Cardiac atrium fibroblast (primary cell): ENCODE measurements around the gene RAD51C. TPM values are rescaled to one million over a fixed set of nuclear protein-coding genes. Genes with fewer than 3 reads are reported as not detected.

Experiments
- total RNA-seq: library from RNA; depleted of rRNA; stranded (reverse); fragments of >200 nt; gene quantifications from 2 replicates; pipeline ENCODE4 v1.2.3, GENCODE V29; 2015

RAD51C gene
- total RNA-seq = 11.4 and 32.9 TPM in 2 replicates

DNA sequence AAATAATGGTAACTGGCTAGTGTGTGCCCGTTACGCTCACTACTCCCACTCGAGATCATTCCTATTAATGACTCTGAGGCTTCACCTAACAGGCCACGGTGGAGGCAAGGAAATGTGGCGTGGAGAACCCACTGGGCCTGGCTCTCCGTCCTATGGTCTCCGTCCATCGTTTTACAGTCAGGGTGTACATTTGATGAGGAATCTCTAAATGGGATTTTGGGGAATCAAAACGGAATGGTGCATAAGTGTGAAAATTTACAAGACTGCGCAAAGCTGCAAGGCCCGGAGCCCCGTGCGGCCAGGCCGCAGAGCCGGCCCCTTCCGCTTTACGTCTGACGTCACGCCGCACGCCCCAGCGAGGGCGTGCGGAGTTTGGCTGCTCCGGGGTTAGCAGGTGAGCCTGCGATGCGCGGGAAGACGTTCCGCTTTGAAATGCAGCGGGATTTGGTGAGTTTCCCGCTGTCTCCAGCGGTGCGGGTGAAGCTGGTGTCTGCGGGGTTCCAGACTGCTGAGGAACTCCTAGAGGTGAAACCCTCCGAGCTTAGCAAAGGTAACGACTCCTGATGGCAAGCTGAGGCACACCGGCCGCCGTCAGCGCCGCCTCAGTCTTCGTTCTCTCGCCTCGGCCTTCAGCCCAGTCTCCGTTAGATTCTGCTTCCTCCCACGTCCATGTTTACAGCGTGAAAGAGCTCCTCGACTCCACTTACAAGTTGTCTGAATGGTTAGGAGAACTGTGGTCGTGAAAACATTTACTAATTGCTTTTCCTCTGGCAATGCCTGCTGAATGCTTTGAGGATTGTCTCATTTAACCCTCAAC lies at the start of gene RAD51C:
TSS of gene RAD51C (plus strand) at position 364 of the 817 bp plus-strand sequence. CDS start at position 406, 42 bp downstream.

GRCh38 chr17:58691701-58692238 lies 632 bp upstream of the RAD51C start, which contains the start of gene TEX14:
TSS of gene TEX14 (minus strand) at chr17:58692045. CDS start at chr17:58652001, 40,044 bp downstream.

DNA sequence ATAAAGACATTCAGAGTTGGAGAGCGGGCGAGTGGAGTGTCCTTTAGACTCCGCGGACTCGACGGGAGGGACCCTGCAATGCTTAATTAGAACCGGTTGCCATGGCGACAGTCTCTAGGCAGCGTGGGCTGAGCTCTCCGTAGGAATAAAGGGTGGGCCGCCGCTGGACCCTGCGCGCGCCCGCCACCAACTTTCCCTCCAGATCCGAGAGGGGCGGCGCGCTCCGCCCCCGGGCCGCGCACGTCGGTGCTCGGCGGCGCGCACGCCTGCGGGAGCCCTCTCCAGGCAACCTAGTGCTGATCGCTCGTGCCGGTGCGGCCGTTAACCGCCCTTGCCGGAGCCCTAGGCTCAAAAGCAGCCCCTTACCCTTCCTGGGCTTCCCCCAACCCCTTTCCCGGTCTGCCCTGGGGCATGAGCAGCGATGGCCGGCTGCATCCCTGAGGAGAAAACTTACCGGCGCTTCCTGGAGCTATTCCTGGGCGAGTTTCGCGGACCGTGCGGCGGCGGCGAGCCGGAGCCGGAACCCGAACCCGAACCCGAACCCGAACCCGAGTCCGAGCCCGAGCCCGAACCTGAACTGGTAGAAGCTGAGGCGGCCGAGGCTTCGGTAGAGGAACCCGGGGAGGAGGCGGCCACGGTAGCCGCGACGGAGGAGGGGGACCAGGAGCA lies 63.3 kb downstream of the RAD51C start, which contains the start of gene PPM1E:
TSS of gene PPM1E (plus strand) at position 278 of the 669 bp plus-strand sequence.

Other genes with a start within 250 kb of the RAD51C start
- not detected in 2 replicates for gene HSF5, start 204.2 kb upstream of the RAD51C start, total RNA-seq
- 17.9 and 20.3 TPM in 2 replicates for gene MTMR4, start 178.0 kb upstream of the RAD51C start, total RNA-seq
- gene TEX14, start 557 bp upstream of the RAD51C start, total RNA-seq = not detected in 2 replicates
- 0.32 and 0.54 TPM in 2 replicates for gene PPM1E, start 63.3 kb downstream of the RAD51C start, total RNA-seq